Endodermal cell (in vitro differentiated cells): Measurements from ENCODE around the gene TOLLIP. TPM values are rescaled to one million over a fixed set of nuclear protein-coding genes. Genes with fewer than 3 reads are reported as not detected.
"Not testable (repeated sequence)": the region's sequence is repeated elsewhere in the genome, so short reads cannot be mapped to it uniquely, and the experiment has no call there.

Experiments
- DNase-seq: peaks from one replicate; pipeline ENCODE4 v3.0.0-alpha.2; 2017
- H3K27ac ChIP-seq: 2 replicates; pipeline ENCODE4 v1.5.1; 2013; ENCODE audit warnings: mild to moderate bottlenecking, low read depth, low read length, moderate library complexity
- H3K27me3 ChIP-seq: 2 replicates; pipeline ENCODE4 v1.6.1; 2013; ENCODE audit warnings: mild to moderate bottlenecking, low read length, moderate library complexity; ENCODE audit not compliant: insufficient read depth, control insufficient read depth, poor library complexity, severe bottlenecking
- H3K36me3 ChIP-seq: 2 replicates; pipeline ENCODE4 v1.7.0; 2013; ENCODE audit warnings: mild to moderate bottlenecking, low read length, moderate library complexity; ENCODE audit not compliant: control insufficient read depth, insufficient read depth
- H3K4me1 ChIP-seq: one replicate; pipeline ENCODE4 v1.7.0; 2013; ENCODE audit warnings: low read length; ENCODE audit not compliant: control insufficient read depth, insufficient read depth
- H3K4me3 ChIP-seq: 2 replicates; pipeline ENCODE4 v1.5.1; 2013; ENCODE audit warnings: mild to moderate bottlenecking, low read length, moderate library complexity
- H3K9ac ChIP-seq: 2 replicates; pipeline ENCODE4 v1.6.1; 2013; ENCODE audit warnings: mild to moderate bottlenecking, low read length, moderate library complexity; ENCODE audit not compliant: poor library complexity, severe bottlenecking; ENCODE audit errors: extremely low read depth
- H3K9me3 ChIP-seq: 2 replicates; pipeline ENCODE4 v1.6.1; 2013; ENCODE audit warnings: mild to moderate bottlenecking, low read length, moderate library complexity; ENCODE audit not compliant: control insufficient read depth
- H3K27ac Mint-ChIP-seq: 2 replicates; pipeline ENCODE4 v1.8.0; 2020; ENCODE audit warnings: mixed read lengths
- H3K27me3 Mint-ChIP-seq: 2 replicates; pipeline ENCODE4 v1.8.0; 2021; ENCODE audit warnings: mild to moderate bottlenecking, mixed read lengths; ENCODE audit not compliant: insufficient read depth
- H3K36me3 Mint-ChIP-seq: 2 replicates; pipeline ENCODE4 v1.8.0; 2020; ENCODE audit warnings: low read depth, mixed read lengths
- H3K4me1 Mint-ChIP-seq: 2 replicates; pipeline ENCODE4 v1.8.0; 2020; ENCODE audit warnings: mixed read lengths
- H3K4me3 Mint-ChIP-seq: 2 replicates; pipeline ENCODE4 v1.8.0; 2020; ENCODE audit warnings: mild to moderate bottlenecking, moderate library complexity, mixed read lengths
- H3K9me3 Mint-ChIP-seq: 2 replicates; pipeline ENCODE4 v1.8.0; 2020; ENCODE audit warnings: mild to moderate bottlenecking, mixed read lengths
- WGBS, 2 experiments: methylation state at CpG; one replicate each; pipeline versions ENCODE4 v1.1.5 to v1.1.7; 2013; ENCODE audit warnings: missing lambda C conversion rate in 2 of 2, mixed read lengths in 1 of 2; ENCODE audit not compliant: insufficient coverage in 1 of 2, insufficient read length in 1 of 2; 5-methylcytosine and 5-hydroxymethylcytosine counted together
- total RNA-seq, 2 donors: library from RNA; stranded (reverse); fragmentation: NEBNext Ultra II Directional in 1 of 2; extraction: Animal tissue kit (Norgen Biotek cat#: 25700) in 1 of 2; gene quantifications; 2 replicates in 1 of 2; 3 replicates in 1 of 2; pipeline ENCODE4 v1.2.1, GENCODE V29; 2021

Gene TOLLIP
- total RNA-seq, 2 donors from 2014 or later = 34.3 to 37.4 TPM

- H3K36me3 Mint-ChIP-seq, H3K27me3 ChIP-seq, H3K4me1 Mint-ChIP-seq, H3K9ac ChIP-seq, H3K4me1 ChIP-seq, H3K9me3 ChIP-seq, DNase-seq, H3K27ac Mint-ChIP-seq, H3K4me3 Mint-ChIP-seq, H3K4me3 ChIP-seq, H3K27me3 Mint-ChIP-seq, H3K36me3 ChIP-seq, H3K27ac ChIP-seq: not testable (repeated sequence)
- 90% methylated on average over 9 of the region's 14 CpGs; no CpG with 5 or more reads in 1 of the 2 experiments for WGBS, 2 experiments
- peaks cover 62% of the 10 kb centered on the region for H3K9me3 Mint-ChIP-seq
Observed at GRCh38 chr11:1247026-1247425, 62.4 kb downstream of the TOLLIP start.

GRCh38 chr11:1246301-1246700 lies 63.1 kb downstream of the TOLLIP start:
- H3K9me3 Mint-ChIP-seq = peaks cover 62% of the 10 kb centered on the region

GRCh38 chr11:1245717-1246116 lies 63.7 kb downstream of the TOLLIP start:
- not testable (repeated sequence) for H3K4me3 Mint-ChIP-seq, H3K27me3 ChIP-seq, H3K9ac ChIP-seq, H3K27ac Mint-ChIP-seq, H3K27me3 Mint-ChIP-seq, H3K36me3 ChIP-seq, H3K9me3 ChIP-seq, H3K4me1 Mint-ChIP-seq, H3K4me3 ChIP-seq, H3K4me1 ChIP-seq, DNase-seq, H3K36me3 Mint-ChIP-seq, H3K27ac ChIP-seq
- 89 to 96% methylated on average over 8 to 13 of the region's 14 CpGs for WGBS, 2 experiments
- peaks cover 58% of the 10 kb centered on the region for H3K9me3 Mint-ChIP-seq

More at GRCh38 chr11:1246301-1246700, 63.1 kb downstream of the TOLLIP start:
- H3K9me3 ChIP-seq, H3K4me1 Mint-ChIP-seq, DNase-seq, H3K4me3 Mint-ChIP-seq, H3K27me3 ChIP-seq, H3K4me1 ChIP-seq, H3K27ac Mint-ChIP-seq, H3K36me3 ChIP-seq, H3K27me3 Mint-ChIP-seq, H3K36me3 Mint-ChIP-seq, H3K9ac ChIP-seq, H3K27ac ChIP-seq, H3K4me3 ChIP-seq: not testable (repeated sequence)
- 88% methylated on average over 12 of the region's 14 CpGs; no CpG with 5 or more reads in 1 of the 2 experiments for WGBS, 2 experiments

- not testable (repeated sequence) for H3K4me1 Mint-ChIP-seq, H3K9me3 ChIP-seq
- WGBS, 2 experiments = 89% methylated on average over 4 of the region's 9 CpGs; no CpG with 5 or more reads in 1 of the 2 experiments
Observed at GRCh38 chr11:1244557-1244956, 64.9 kb downstream of the TOLLIP start.

GRCh38 chr11:1243521-1243920 lies 65.9 kb downstream of the TOLLIP start:
- H3K27ac ChIP-seq, H3K9ac ChIP-seq, H3K9me3 ChIP-seq, H3K36me3 ChIP-seq, H3K4me1 ChIP-seq, H3K27ac Mint-ChIP-seq, H3K4me1 Mint-ChIP-seq, H3K27me3 ChIP-seq, H3K27me3 Mint-ChIP-seq, H3K4me3 ChIP-seq, H3K4me3 Mint-ChIP-seq, DNase-seq, H3K36me3 Mint-ChIP-seq: not testable (repeated sequence)
- H3K9me3 Mint-ChIP-seq = peaks cover 47% of the 10 kb centered on the region
- WGBS, 2 experiments = 94% methylated on average over 12 of the region's 18 CpGs; no CpG with 5 or more reads in 1 of the 2 experiments

More at GRCh38 chr11:1244557-1244956, 64.9 kb downstream of the TOLLIP start:
- not testable (repeated sequence) for H3K9ac ChIP-seq, H3K36me3 ChIP-seq, H3K4me3 ChIP-seq, H3K36me3 Mint-ChIP-seq, H3K27ac Mint-ChIP-seq, H3K27me3 ChIP-seq, H3K27me3 Mint-ChIP-seq, H3K4me1 ChIP-seq, H3K4me3 Mint-ChIP-seq, DNase-seq, H3K27ac ChIP-seq
- peaks cover 49% of the 10 kb centered on the region for H3K9me3 Mint-ChIP-seq

GRCh38 chr11:1242751-1243150 lies 66.7 kb downstream of the TOLLIP start:
- H3K9me3 Mint-ChIP-seq = peaks cover 41% of the 10 kb centered on the region
- not testable (repeated sequence) for H3K36me3 ChIP-seq, H3K27me3 ChIP-seq, H3K27ac Mint-ChIP-seq, H3K4me3 ChIP-seq, H3K4me1 ChIP-seq, H3K4me1 Mint-ChIP-seq, H3K4me3 Mint-ChIP-seq, H3K27me3 Mint-ChIP-seq, H3K36me3 Mint-ChIP-seq, H3K9me3 ChIP-seq, H3K9ac ChIP-seq, H3K27ac ChIP-seq, DNase-seq
- 84% methylated on average over 4 of the region's 11 CpGs; no CpG with 5 or more reads in 1 of the 2 experiments for WGBS, 2 experiments
